ENCODE results near the gene NLRC5. TPM values are rescaled to one million over a fixed set of nuclear protein-coding genes. Genes with fewer than 3 reads are reported as not detected.

Gene NLRC5
- total RNA-seq, 1 experiment from 2014 or later: 2.4 TPM

GRCh38 chr16:57110937-57111336 is 121.6 kb downstream of the NLRC5 start:
- Mint-ChIP-seq H3K27ac (peak overlapping the region in 1 of 3 experiments; percentile 82; a peak in 1 of 7 replicates), H3K4me3 (peak overlapping the region in 1 of 2 experiments; percentile 48; a peak in 1 of 5 replicates), H3K4me1 (peaks cover 12 to 28% of the 10 kb centered on the region in 2 experiments), H3K36me3 (ENCODE audit: insufficient read depth in 1 of 3, low read depth in 3 of 3) (no peaks in the 10 kb centered on the region), H3K27me3 (ENCODE audit: low read depth) (peaks cover 1% of the 10 kb centered on the region; the same call in 1 of the 2 replicates), H3K9me3 (no peaks in the 10 kb centered on the region)
- Histone ChIP-seq H3K18ac (ENCODE audit: insufficient read length, low read depth, low read length) (no peak overlapping the region), H3K23me2 (ENCODE audit: insufficient read length, low read depth, low read length, poor library complexity, severe bottlenecking) (no peaks in the 10 kb centered on the region), H3K56ac (ENCODE audit: insufficient read length, low read depth, low read length) (no peak overlapping the region), H3K79me2 (ENCODE audit: insufficient read depth, low read length) (no peaks in the 10 kb centered on the region), H3K4me1 (ENCODE audit: insufficient read depth, low read length) (peaks cover 4% of the 10 kb centered on the region), H4K91ac (ENCODE audit: insufficient read length, low read depth, low read length) (no peak overlapping the region), H3K27me3 (ENCODE audit: insufficient read depth, low read length) (no peaks in the 10 kb centered on the region), H3K9ac (ENCODE audit: extremely low read depth, insufficient read length, low read length) (no peak overlapping the region), H3K4ac (ENCODE audit: low read depth, low read length) (no peak overlapping the region), H4K8ac (replicated peaks; ENCODE audit: insufficient read length, low read depth, low read length) (no peak overlapping the region), H2AK5ac (ENCODE audit: insufficient read length, low read length) (no peak overlapping the region), H3K9me3 (ENCODE audit: control insufficient read depth, low read depth, low read length) (no peaks in the 10 kb centered on the region), H2BK120ac (ENCODE audit: low read depth, low read length, poor library complexity, severe bottlenecking) (no peak overlapping the region), H2BK20ac (ENCODE audit: low read depth, low read length, poor library complexity, severe bottlenecking) (no peak overlapping the region), H4K5ac (ENCODE audit: insufficient read length, low read depth, low read length) (no peak overlapping the region), H3K14ac (ENCODE audit: insufficient read depth, low read length) (no peak overlapping the region), H3K79me1 (ENCODE audit: insufficient read depth, low read depth, low read length, poor library complexity, severe bottlenecking) (no peaks in the 10 kb centered on the region), H2BK12ac (ENCODE audit: insufficient read length, low read depth, low read length) (no peak overlapping the region), H2AFZ (ENCODE audit: low read length) (no peak overlapping the region), H3T11ph (ENCODE audit: low read length) (no peak overlapping the region), H3K4me2 (ENCODE audit: insufficient read depth, insufficient read length, low read length) (no peak overlapping the region), H2BK5ac (ENCODE audit: insufficient read length, low read length) (no peak overlapping the region), H2BK15ac (ENCODE audit: low read depth, low read length) (no peak overlapping the region), H3K23ac (ENCODE audit: insufficient read length, low read depth, low read length) (no peak overlapping the region), H3K27ac (ENCODE audit: insufficient read length, low read depth, low read length) (no peak overlapping the region), H4K20me1 (ENCODE audit: control insufficient read depth, insufficient read depth, insufficient read length) (no peaks in the 10 kb centered on the region)
- DNase-seq: no peak
- no peak for TF ChIP-seq CTCF (conservative IDR thresholded peaks at IDR 0.05)
- WGBS (ENCODE audit: extremely low coverage, insufficient read length, low lambda C conversion rate): no CpG with 5 or more reads among the region's 4 CpGs

Measured in H9 (cell line).